ENCODE results near the gene TUSC2.
"Not testable (repeated sequence)": the region's sequence is repeated elsewhere in the genome, so short reads cannot be mapped to it uniquely, and the experiment has no call there.

Gene TUSC2

DNA sequence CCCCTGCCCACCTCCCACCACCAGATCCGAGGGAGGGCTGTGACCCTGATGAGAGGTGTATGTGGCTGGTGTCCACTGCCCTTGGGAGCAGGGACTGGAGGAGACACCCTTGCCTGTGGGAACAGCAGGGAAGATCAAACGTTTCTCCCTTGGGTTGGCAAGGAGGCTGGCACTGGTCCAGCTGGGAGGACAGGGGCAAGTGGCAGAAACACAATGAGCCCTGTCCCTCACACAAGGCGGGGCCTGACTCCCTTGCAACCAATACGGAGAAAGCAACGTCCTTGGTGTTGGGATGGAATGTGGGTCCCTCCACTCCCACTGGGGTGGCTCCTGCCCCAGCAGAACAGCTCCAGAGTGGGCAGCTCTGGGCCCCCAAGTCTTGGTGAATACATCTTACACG is 10.7 kb downstream of the TUSC2 start:
- in situ Hi-C loops (cut with HindIII; ENCODE audit: low pct_ligation_motif_present, low sequenced_read_pairs) = no loop called here
- TF ChIP-seq, protein P1, sequence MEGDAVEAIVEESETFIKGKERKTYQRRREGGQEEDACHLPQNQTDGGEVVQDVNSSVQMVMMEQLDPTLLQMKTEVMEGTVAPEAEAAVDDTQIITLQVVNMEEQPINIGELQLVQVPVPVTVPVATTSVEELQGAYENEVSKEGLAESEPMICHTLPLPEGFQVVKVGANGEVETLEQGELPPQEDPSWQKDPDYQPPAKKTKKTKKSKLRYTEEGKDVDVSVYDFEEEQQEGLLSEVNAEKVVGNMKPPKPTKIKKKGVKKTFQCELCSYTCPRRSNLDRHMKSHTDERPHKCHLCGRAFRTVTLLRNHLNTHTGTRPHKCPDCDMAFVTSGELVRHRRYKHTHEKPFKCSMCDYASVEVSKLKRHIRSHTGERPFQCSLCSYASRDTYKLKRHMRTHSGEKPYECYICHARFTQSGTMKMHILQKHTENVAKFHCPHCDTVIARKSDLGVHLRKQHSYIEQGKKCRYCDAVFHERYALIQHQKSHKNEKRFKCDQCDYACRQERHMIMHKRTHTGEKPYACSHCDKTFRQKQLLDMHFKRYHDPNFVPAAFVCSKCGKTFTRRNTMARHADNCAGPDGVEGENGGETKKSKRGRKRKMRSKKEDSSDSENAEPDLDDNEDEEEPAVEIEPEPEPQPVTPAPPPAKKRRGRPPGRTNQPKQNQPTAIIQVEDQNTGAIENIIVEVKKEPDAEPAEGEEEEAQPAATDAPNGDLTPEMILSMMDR (IDR thresholded peaks at IDR 0.05; ENCODE audit: low read depth, low read length, missing control alignments) = no peak
- Histone ChIP-seq H3K27ac (no peak overlapping the region), H3K27me3 (replicated peaks) (no peaks in the 10 kb centered on the region), H3K4me3 (ENCODE audit: low read depth, low read length) (no peak overlapping the region), H3K36me3 (replicated peaks) (peaks cover 9% of the 10 kb centered on the region)
- no peak for DNase-seq

DNA sequence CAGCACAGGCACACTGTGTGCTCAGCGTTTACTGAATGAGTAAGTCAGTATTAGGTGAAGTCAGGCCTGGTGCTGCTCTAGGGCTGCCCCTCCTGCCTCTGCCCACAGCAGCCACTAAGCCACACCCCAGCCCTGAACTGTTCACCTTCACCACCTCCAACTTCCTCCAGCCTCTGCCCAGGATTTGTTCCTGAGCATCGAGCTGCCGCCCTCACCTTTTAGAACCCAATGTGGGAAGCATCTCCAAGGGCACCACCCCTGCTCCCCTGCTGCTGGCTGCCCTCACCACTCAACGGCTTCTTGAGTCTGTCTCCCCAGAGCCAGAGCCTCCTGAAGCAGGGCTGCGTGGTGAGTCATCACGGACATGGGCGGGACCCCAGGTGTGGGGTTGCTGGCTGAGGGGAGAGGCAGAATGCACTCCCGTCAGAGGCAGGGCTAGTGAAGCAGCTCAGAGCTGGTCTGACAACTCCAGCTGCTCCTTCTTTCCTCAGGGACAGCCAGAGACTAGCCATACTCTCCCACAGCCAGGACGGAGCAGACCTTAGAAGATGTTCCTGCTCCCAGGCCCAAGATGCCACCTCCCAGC is 11.3 kb downstream of the TUSC2 start:
- H3K4me3 ChIP-seq (ENCODE audit: low read depth, low read length) = no peak overlapping the region
- H3K36me3 ChIP-seq (replicated peaks) = peaks cover 9% of the 10 kb centered on the region
- TF ChIP-seq, protein P1 (IDR thresholded peaks at IDR 0.05; ENCODE audit: low read depth, low read length, missing control alignments) = no peak
- no peaks in the 10 kb centered on the region for H3K27me3 ChIP-seq (replicated peaks)
- DNase-seq = no peak
- in situ Hi-C loops (cut with HindIII; ENCODE audit: low pct_ligation_motif_present, low sequenced_read_pairs) = no loop called here
- H3K27ac ChIP-seq = no peak overlapping the region

DNA sequence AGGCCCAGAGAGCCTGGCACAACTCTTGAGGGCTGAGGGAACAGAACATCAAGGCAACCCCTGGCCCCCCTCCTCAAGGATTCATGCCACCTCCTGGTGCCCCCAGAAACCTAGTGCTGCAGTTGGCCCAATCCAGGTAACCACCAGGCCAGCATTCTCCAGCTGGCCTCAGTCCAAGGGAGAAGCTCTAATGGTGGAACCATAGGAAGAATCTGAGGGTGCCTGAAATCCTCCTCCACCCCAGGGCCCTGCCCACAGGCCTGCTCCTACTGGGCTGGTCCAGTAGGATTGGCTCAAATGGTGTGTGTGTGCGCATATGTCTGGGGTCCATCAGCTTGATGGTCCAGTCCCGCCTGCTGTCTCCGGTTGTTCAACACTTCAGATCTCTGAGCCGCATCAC is 13.2 kb downstream of the TUSC2 start:
- DNase-seq = no peak
- TF ChIP-seq, protein P1 (IDR thresholded peaks at IDR 0.05; ENCODE audit: low read depth, low read length, missing control alignments) = no peak
- Histone ChIP-seq H3K4me3 (ENCODE audit: low read depth, low read length) (no peak overlapping the region), H3K27ac (no peak overlapping the region), H3K27me3 (replicated peaks) (no peaks in the 10 kb centered on the region), H3K36me3 (replicated peaks) (peaks cover 9% of the 10 kb centered on the region)
- in situ Hi-C loops (cut with HindIII; ENCODE audit: low pct_ligation_motif_present, low sequenced_read_pairs) = no loop called here

DNA sequence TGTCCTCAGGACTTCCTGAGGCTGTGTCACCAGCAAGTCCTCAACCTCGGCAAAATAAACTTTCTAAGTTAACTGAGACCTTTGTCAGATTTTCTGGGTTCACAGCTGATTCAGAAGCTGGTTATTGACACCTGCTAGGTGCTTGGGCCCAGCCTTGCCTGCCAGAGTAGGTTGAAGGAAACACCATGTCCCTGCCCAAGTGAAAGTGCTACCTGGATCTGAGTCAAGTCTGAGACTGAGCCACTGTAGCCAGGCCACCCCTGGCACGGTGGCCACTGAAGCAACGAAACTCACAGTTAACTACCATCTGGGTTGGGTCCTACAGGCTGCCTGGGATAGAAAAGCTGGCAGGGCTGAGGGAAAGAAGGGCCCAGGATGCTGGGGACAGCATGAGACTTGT is 13.7 kb downstream of the TUSC2 start:
- TF ChIP-seq, protein P1 (IDR thresholded peaks at IDR 0.05; ENCODE audit: low read depth, low read length, missing control alignments) = no peak
- DNase-seq = no peak
- H3K27me3 ChIP-seq (replicated peaks) = no peaks in the 10 kb centered on the region
- no peak overlapping the region for H3K4me3 ChIP-seq (ENCODE audit: low read depth, low read length)
- in situ Hi-C loops (cut with HindIII; ENCODE audit: low pct_ligation_motif_present, low sequenced_read_pairs) = no loop called here
- H3K36me3 ChIP-seq (replicated peaks) = peaks cover 4% of the 10 kb centered on the region
- H3K27ac ChIP-seq = no peak overlapping the region

DNA sequence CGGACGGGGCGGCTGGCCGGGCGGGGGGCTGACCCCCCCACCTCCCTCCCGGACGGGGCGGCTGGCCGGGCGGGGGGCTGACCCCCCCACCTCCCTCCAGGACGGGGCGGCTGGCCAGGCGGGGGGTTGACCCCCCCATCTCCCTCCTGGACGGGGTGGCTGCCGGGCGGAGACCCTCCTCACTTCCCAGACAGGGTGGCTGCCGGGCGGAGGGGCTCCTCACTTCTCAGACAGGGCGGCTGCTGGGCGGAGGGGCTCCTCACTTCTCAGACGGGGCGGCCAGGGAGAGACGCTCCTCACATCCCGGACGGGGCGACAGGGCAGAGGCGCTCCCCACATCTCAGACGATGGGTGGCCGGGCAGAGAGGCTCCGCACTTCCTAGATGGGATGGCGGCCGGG is 16.0 kb downstream of the TUSC2 start:
- H3K27ac ChIP-seq; H3K27me3 ChIP-seq (replicated peaks); in situ Hi-C loops (cut with HindIII; ENCODE audit: low pct_ligation_motif_present, low sequenced_read_pairs); H3K36me3 ChIP-seq (replicated peaks); H3K4me3 ChIP-seq (ENCODE audit: low read depth, low read length); DNase-seq: not testable (repeated sequence)

DNA sequence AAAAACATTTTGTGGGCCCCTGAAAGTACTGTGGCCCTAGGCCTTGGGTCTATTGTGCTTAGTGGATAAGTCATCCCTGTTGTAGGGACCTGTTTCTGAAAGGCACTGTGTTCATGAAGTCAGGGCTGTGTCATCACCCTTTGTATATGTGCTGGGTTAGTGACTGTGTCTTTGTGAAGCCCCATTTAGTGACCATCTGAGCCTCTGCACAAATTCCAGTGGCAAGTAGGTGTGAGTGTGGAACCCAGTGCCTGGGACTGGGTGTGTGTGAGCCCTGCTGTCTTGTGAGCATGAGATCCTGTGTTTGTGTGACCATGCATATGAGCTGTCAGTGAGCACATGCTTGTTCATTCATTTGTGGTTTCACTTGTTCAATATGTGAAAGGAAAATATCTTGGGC is 23.4 kb downstream of the TUSC2 start:
- Histone ChIP-seq H3K27me3 (replicated peaks) (no peaks in the 10 kb centered on the region), H3K36me3 (replicated peaks) (no peaks in the 10 kb centered on the region), H3K4me3 (ENCODE audit: low read depth, low read length) (no peak overlapping the region), H3K27ac (no peak overlapping the region)
- no peak for DNase-seq
- in situ Hi-C loops (cut with HindIII; ENCODE audit: low pct_ligation_motif_present, low sequenced_read_pairs) = no loop called here
- TF ChIP-seq, protein P1 (IDR thresholded peaks at IDR 0.05; ENCODE audit: low read depth, low read length, missing control alignments) = no peak

All from brain microvascular endothelial cell (primary cell).